GM12892 (cell line): ENCODE results near the gene HMGXB3.

Experiments
- POLR2A ChIP-seq: IDR thresholded peaks from 2 replicates; pipeline ENCODE4 v1.6.1; 2011; ENCODE audit warnings: low read depth, low read length, control low read depth
- POLR2AphosphoS5 ChIP-seq: IDR thresholded peaks from 2 replicates; pipeline ENCODE4 v1.6.1; 2011; ENCODE audit warnings: low read depth, low read length, control low read depth
- TAF1 ChIP-seq: IDR thresholded peaks from 2 replicates; pipeline ENCODE4 v1.6.1; 2011; ENCODE audit warnings: low read depth, mild to moderate bottlenecking, control low read depth, low read length, borderline replicate concordance

DNA sequence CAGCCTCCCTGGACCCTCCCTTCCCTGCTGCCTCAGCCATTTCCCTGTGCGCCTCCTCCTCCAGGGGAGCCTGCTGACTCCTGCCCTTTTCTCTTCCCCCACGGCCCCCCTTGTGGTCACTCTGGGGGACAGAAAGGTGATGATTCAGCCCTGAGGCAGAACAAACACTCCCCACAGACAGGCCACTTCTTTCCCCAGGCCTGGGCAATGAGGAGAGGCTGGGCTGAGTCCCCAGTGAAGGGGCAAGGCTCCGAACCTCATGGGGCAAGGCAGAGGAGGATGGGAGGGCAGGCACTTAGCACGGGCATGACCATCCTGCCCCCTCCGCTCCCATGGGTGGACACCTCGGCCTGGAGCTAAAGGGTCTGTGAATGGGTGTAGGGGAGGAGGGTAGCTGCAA is 64.8 kb downstream of the HMGXB3 start:
- TF ChIP-seq POLR2A (no peak), POLR2AphosphoS5 (no peak), TAF1 (no peak)
